ENCODE measurements around the gene EMP1. TPM values are rescaled to one million over a fixed set of nuclear protein-coding genes. Genes with fewer than 3 reads are reported as not detected.

EMP1 gene
- total and polyA plus RNA-seq, 2 of the 13 experiments (the other 11 are each of a cell fraction or from before 2014, with no cell fraction given): 0.13 to 0.61 TPM

DNA sequence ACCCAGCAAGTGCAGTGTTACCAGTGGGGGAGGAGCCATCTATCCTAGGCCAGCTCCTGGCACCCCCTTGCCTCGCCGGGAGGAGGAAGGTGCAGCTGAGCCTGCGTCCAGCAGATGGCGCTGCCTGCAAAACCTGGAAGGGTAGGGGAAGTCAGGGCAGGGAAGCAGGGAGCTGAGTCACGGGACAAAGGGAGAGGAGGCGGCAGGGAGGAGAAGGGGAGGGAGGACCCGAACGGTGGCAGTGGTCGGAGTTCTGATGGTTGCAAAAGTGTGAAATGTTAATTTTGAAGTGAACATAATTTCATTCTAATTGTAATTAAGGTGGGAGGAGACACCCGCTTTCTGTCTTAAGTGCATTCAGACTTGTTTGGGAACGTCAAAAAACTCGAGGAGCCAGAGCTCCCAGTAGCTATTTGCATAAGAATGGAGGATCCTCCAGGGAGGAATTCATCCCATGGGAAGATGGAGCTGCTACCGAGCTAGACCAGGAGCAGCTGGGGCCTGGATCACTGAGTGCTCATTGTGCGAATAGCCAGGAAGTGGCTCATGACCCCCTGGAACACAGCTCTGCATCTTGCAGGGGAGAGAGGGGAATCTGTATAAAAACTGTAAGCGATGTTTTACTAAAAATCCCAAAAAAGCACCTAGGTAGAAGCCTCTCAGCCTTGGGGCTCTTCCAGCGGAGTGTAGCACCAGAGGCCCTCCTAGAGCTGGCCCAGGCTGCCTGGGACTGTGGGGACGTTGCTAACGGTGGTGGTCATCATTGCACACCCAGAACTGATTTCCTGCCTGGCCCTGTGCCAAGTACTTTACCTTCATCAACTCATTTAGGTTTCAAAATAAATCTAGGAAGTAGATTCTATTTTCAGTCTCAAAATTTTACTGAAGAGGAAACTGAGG is 59.5 kb downstream of the EMP1 start (continued):
- TF ChIP-seq, protein P1, sequence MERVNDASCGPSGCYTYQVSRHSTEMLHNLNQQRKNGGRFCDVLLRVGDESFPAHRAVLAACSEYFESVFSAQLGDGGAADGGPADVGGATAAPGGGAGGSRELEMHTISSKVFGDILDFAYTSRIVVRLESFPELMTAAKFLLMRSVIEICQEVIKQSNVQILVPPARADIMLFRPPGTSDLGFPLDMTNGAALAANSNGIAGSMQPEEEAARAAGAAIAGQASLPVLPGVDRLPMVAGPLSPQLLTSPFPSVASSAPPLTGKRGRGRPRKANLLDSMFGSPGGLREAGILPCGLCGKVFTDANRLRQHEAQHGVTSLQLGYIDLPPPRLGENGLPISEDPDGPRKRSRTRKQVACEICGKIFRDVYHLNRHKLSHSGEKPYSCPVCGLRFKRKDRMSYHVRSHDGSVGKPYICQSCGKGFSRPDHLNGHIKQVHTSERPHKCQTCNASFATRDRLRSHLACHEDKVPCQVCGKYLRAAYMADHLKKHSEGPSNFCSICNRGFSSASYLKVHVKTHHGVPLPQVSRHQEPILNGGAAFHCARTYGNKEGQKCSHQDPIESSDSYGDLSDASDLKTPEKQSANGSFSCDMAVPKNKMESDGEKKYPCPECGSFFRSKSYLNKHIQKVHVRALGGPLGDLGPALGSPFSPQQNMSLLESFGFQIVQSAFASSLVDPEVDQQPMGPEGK (CRISPR knock-in tag; IDR thresholded peaks at IDR 0.05): peak; percentile 76
- TF ChIP-seq, protein P2, sequence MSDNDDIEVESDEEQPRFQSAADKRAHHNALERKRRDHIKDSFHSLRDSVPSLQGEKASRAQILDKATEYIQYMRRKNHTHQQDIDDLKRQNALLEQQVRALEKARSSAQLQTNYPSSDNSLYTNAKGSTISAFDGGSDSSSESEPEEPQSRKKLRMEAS (IDR thresholded peaks at IDR 0.05): peak; percentile 55; the same call in 1 of the 2 replicates
- TF ChIP-seq, protein P3, sequence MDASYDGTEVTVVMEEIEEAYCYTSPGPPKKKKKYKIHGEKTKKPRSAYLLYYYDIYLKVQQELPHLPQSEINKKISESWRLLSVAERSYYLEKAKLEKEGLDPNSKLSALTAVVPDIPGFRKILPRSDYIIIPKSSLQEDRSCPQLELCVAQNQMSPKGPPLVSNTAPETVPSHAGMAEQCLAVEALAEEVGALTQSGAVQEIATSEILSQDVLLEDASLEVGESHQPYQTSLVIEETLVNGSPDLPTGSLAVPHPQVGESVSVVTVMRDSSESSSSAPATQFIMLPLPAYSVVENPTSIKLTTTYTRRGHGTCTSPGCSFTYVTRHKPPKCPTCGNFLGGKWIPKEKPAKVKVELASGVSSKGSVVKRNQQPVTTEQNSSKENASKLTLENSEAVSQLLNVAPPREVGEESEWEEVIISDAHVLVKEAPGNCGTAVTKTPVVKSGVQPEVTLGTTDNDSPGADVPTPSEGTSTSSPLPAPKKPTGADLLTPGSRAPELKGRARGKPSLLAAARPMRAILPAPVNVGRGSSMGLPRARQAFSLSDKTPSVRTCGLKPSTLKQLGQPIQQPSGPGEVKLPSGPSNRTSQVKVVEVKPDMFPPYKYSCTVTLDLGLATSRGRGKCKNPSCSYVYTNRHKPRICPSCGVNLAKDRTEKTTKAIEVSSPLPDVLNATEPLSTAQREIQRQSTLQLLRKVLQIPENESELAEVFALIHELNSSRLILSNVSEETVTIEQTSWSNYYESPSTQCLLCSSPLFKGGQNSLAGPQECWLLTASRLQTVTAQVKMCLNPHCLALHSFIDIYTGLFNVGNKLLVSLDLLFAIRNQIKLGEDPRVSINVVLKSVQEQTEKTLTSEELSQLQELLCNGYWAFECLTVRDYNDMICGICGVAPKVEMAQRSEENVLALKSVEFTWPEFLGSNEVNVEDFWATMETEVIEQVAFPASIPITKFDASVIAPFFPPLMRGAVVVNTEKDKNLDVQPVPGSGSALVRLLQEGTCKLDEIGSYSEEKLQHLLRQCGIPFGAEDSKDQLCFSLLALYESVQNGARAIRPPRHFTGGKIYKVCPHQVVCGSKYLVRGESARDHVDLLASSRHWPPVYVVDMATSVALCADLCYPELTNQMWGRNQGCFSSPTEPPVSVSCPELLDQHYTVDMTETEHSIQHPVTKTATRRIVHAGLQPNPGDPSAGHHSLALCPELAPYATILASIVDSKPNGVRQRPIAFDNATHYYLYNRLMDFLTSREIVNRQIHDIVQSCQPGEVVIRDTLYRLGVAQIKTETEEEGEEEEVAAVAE (CRISPR knock-in tag; IDR thresholded peaks at IDR 0.05; ENCODE audit: borderline replicate concordance): no peak
- TF ChIP-seq NFYC (CRISPR knock-in tag; IDR thresholded peaks at IDR 0.05) (no peak), ZMYM4 (CRISPR knock-in tag; IDR thresholded peaks at IDR 0.05) (peak; percentile 58; the same call in 1 of the 2 replicates), TBX3 (IDR thresholded peaks at IDR 0.05; ENCODE audit: borderline replicate concordance) (no peak), ZNF549 (CRISPR knock-in tag; IDR thresholded peaks at IDR 0.05) (no peak), ZNF839 (CRISPR knock-in tag; IDR thresholded peaks at IDR 0.05; ENCODE audit: borderline replicate concordance) (no peak), ZNF782 (CRISPR knock-in tag; IDR thresholded peaks at IDR 0.05; ENCODE audit: borderline replicate concordance) (no peak), BHLHE40 (IDR thresholded peaks at IDR 0.05; ENCODE audit: low read length) (peak; percentile 83), STAG1 (CRISPR knock-in tag; IDR thresholded peaks at IDR 0.05) (peak; percentile 64), MAZ (IDR thresholded peaks at IDR 0.05; ENCODE audit: borderline replicate concordance, low read depth, low read length) (peak; percentile 55; the same call in 1 of the 2 replicates), MAZ (CRISPR knock-in tag; IDR thresholded peaks at IDR 0.05; ENCODE audit: low read depth) (no peak), SOX13 (IDR thresholded peaks at IDR 0.05) (no peak), SOX13 (CRISPR knock-in tag; conservative IDR thresholded peaks at IDR 0.05 in 1 of 2, IDR thresholded peaks at IDR 0.05 in 1 of 2) (peak in 1 of 2 experiments; percentile 20; a peak in 1 of 4 replicates), RFX3 (CRISPR knock-in tag; IDR thresholded peaks at IDR 0.05) (no peak), NFE2L2 (IDR thresholded peaks at IDR 0.05; ENCODE audit: low read length) (peak; percentile 51; the same call in 1 of the 2 replicates), NONO (IDR thresholded peaks at IDR 0.05) (no peak), NONO (CRISPR knock-in tag; conservative IDR thresholded peaks at IDR 0.05) (0 out of 2 replicates have a peak, but pooled peaks have one; percentile 32), FOSL2 (CRISPR knock-in tag; IDR thresholded peaks at IDR 0.05) (peak; percentile 84)
- TF ChIP-seq, protein P4, sequence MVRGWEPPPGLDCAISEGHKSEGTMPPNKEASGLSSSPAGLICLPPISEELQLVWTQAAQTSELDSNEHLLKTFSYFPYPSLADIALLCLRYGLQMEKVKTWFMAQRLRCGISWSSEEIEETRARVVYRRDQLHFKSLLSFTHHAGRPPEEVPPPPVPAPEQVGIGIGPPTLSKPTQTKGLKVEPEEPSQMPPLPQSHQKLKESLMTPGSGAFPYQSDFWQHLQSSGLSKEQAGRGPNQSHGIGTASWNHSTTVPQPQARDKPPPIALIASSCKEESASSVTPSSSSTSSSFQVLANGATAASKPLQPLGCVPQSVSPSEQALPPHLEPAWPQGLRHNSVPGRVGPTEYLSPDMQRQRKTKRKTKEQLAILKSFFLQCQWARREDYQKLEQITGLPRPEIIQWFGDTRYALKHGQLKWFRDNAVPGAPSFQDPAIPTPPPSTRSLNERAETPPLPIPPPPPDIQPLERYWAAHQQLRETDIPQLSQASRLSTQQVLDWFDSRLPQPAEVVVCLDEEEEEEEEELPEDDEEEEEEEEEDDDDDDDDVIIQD (CRISPR knock-in tag; IDR thresholded peaks at IDR 0.05; ENCODE audit: low read depth): 0 out of 2 replicates have a peak, but pooled peaks have one; percentile 34

Data from HepG2 (cell line).